ENCODE results near the gene LRIG2.

DNA sequence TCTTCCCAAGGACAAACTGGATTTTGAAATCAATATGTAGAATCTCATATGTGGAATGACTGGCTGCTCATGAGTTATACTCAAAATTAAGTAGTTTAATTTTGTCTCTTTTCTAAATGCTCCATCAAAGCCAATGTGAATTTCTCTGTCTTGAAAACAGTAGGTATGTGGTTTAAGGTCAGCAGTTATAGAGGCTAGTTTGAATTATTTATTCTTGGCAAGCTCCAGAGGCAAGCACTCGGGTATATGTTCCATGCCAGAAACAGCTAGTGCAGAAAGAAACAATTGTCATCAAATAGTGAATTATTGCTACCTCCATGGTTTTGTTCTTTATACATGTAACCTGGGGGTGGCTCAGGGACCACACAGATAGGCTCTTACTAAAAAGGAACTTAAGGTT lies 63.5 kb downstream of the LRIG2 start:
- TF ChIP-seq POLR2A (IDR thresholded peaks at IDR 0.05; ENCODE audit: low read depth, low read length) (no peak), POLR2AphosphoS5 (IDR thresholded peaks at IDR 0.05; ENCODE audit: low read depth, low read length) (no peak)
